Upper lobe of left lung (tissue), 4 donors: ENCODE data around the gene OAS3.

Source experiments
- CTCF ChIP-seq, 6 experiments: fragments of 450-650 bp in 4 of 6; fragments of 200-600 bp in 2 of 6; sonication (generic) in 2 of 6; IDR thresholded peaks; one replicate each; pipeline ENCODE4 v1.5.1; 2016 to 2019; ENCODE audit warnings: antibody characterized with exemption in 6 of 6
- EP300 ChIP-seq, 4 donors: sonication (generic); formaldehyde crosslinking; IDR thresholded peaks; one replicate each; pipeline ENCODE4 v1.5.1; 2017; ENCODE audit warnings: antibody characterized with exemption in 4 of 4, control low read depth in 2 of 4
- POLR2A ChIP-seq, 4 donors: fragments of 450-650 bp; IDR thresholded peaks; one replicate each; pipeline ENCODE4 v1.5.1; 2016 to 2017; ENCODE audit warnings: antibody characterized with exemption in 4 of 4, mild to moderate bottlenecking in 2 of 4
- POLR2AphosphoS5 ChIP-seq, 2 donors: sonication (generic); formaldehyde crosslinking; IDR thresholded peaks; one replicate each; pipeline ENCODE4 v1.5.1; 2017; ENCODE audit warnings: antibody characterized with exemption in 2 of 2

DNA sequence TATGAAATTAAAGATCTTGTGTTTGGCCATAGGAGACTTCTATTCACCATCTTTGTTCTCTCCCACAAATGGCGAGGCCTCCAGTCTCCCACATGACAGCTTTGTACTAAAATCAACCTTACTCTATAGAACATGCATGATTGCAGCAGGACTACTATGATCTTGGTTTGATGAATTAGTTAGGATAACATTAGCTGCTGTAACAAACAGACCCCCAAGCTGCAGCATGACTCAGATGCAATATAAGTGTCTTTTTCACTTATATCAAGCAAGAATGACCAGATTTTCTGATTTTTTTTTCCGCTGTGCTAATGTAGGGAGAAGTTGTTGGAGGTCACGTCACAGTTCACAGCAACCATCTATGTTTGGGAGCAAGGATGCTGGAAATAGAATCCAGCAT lies 10.8 kb upstream of the OAS3 start:
- no peak for TF ChIP-seq POLR2A (IDR thresholded peaks at IDR 0.05)
- no peak for TF ChIP-seq EP300 (IDR thresholded peaks at IDR 0.05)
- TF ChIP-seq CTCF (IDR thresholded peaks at IDR 0.05) = no peak
- TF ChIP-seq POLR2AphosphoS5 (IDR thresholded peaks at IDR 0.05) = no peak
